ENCODE measurements around the gene CHST5. TPM values are rescaled to one million over a fixed set of nuclear protein-coding genes. Genes with fewer than 3 reads are reported as not detected.

Gene CHST5
- total RNA-seq: 0.33 TPM in 1 of 2 replicates, not detected in the other

GRCh38 chr16:75535901-75536300 is at the start of gene CHST5:
CHST5 (minus strand) TSS chr16:75536108; CDS start chr16:75530384, 5,724 bp downstream.

GRCh38 chr16:75566040-75566757 is 30.3 kb upstream of the CHST5 start, which contains the start of gene GABARAPL2:
GABARAPL2 (plus strand) TSS chr16:75566379; CDS start chr16:75566487, 108 bp downstream.

GRCh38 chr16:75555707-75556430 is 20.0 kb upstream of the CHST5 start, which contains the start of gene TMEM231:
TMEM231 (minus strand) TSS chr16:75556252; CDS start chr16:75556209, 43 bp downstream.

DNA sequence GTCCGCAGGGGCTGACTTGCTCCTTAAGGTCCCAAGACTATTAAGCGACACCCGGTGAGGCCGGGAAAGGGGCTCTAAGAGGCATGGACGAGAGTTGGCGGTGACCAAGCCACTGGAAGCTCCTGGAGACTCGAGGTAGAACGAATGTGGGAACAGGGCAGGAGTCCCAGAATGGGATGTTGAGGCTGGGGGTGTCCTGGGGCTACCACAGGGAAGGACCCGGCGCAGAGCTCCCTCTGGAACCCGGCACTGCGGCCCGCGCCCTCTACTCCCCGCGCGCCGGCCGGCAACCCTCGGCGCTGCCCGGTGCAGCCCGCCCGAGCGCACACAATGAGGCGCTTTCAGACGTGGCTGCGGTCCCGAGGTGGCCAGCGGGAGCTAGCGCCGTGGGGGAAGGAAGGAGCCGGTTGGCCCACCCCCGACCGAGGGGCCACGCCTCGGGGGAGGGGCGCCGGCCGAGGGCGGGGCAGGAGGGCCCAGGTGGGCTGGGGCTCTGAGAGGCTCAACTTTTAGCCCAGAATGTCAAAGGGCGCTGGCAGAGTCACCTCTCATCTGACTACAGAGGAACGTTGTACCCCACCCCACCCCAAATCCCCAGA is 40.7 kb downstream of the CHST5 start, which contains the start of gene CHST6:
Gene CHST6, minus strand, starts transcription at position 366 of the 599 bp plus-strand sequence. CDS start 15,613 bp downstream, outside the sequence.

Other genes with a start within 250 kb of the CHST5 start
- 53.9 and 80.9 TPM in 2 replicates for gene CFDP1, start 102.6 kb downstream of the CHST5 start, total RNA-seq
- 25.2 and 26.1 TPM in 2 replicates for gene TMEM170A, start 71.4 kb downstream of the CHST5 start, total RNA-seq
- gene CHST6, start 40.7 kb downstream of the CHST5 start, total RNA-seq: 0.65 and 1.1 TPM in 2 replicates
- gene TMEM231, start 20.1 kb upstream of the CHST5 start, total RNA-seq: 13.4 and 13.6 TPM in 2 replicates
- 40.2 and 42.4 TPM in 2 replicates for gene GABARAPL2, start 30.3 kb upstream of the CHST5 start, total RNA-seq
- 90.5 and 102 TPM in 2 replicates for gene ADAT1, start 87.2 kb upstream of the CHST5 start, total RNA-seq
- 184 and 209 TPM in 2 replicates for gene KARS1, start 111.6 kb upstream of the CHST5 start, total RNA-seq
- gene TERF2IP, start 111.7 kb upstream of the CHST5 start, total RNA-seq: 32.3 and 40.2 TPM in 2 replicates
- not detected in 2 replicates for gene CPHXL2, start 140.9 kb upstream of the CHST5 start, total RNA-seq
- gene DUXB, start 165.4 kb upstream of the CHST5 start, total RNA-seq: not detected in 2 replicates
- gene CPHXL, start 190.4 kb upstream of the CHST5 start, total RNA-seq: not detected in 2 replicates

All from vein endothelial cell (primary cell).